ENCODE data around the gene LEMD2. TPM values are rescaled to one million over a fixed set of nuclear protein-coding genes. Genes with fewer than 3 reads are reported as not detected.

The LEMD2 gene
- total and polyA plus RNA-seq, 2 donors (not counting 3 experiments of a cell fraction or from before 2014, with no cell fraction given) = 61.1 to 81.8 TPM

DNA sequence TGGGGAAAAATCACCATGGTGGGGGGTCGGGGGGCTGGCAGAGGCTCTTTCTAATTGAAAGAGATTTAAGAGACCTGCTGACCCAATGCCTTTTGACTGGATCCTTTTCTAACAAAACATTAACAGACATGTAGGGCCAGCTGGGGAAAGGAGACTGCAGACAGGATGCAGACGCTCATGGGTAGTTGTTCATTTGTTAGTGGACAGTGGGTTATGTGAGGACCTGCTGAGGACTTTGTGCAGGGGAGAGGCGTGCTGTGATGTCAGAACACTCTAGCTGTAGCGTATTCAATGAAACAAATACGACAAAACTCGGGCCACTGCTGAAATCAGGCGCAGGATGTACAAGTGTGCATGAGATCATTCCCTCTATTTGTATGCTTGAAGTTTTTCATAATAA is 43.4 kb downstream of the LEMD2 start:
- Histone ChIP-seq H4K20me1 (replicated peaks; ENCODE audit: control insufficient read depth, extremely low read depth, insufficient read depth, low read length) (no peaks in the 10 kb centered on the region), H3K4me1 (ENCODE audit: control insufficient read depth, extremely low read depth, insufficient read depth, low read length) (no peaks in the 10 kb centered on the region), H3K79me2 (ENCODE audit: control insufficient read depth, insufficient read depth, low read length) (no peaks in the 10 kb centered on the region), H3K36me3 (ENCODE audit: control insufficient read depth in 2 of 2, extremely low read depth in 1 of 2, insufficient read depth in 2 of 2, low read length in 2 of 2) (no peaks in the 10 kb centered on the region), H3K9ac (replicated peaks; ENCODE audit: extremely low read depth, insufficient read depth, low read length) (no peak overlapping the region), H3K9me1 (replicated peaks; ENCODE audit: control insufficient read depth, extremely low read depth, insufficient read depth, low read length) (no peaks in the 10 kb centered on the region), H3K4me3 (replicated peaks in 1 of 3; ENCODE audit: insufficient read depth in 1 of 3, low read depth in 1 of 3, low read length in 3 of 3) (no peak overlapping the region), H2AFZ (ENCODE audit: low read depth, low read length) (no peak overlapping the region), H3K27ac (ENCODE audit: insufficient read depth, low read depth, low read length) (no peak overlapping the region), H3K9me3 (replicated peaks; ENCODE audit: control insufficient read depth, insufficient read depth, low read length) (no peaks in the 10 kb centered on the region), H3K27me3 (ENCODE audit: control insufficient read depth in 2 of 2, insufficient read depth in 2 of 2, low read length in 2 of 2) (peaks cover 4 to 9% of the 10 kb centered on the region in 2 experiments), H3K4me2 (ENCODE audit: insufficient read depth, low read length) (no peak overlapping the region)
- ChIA-PET POLR2A (no interaction called here), CTCF (interaction anchor here (1.2 to 7.7 kb wide), 10 partner anchors 16 to 410 kb away, joined by 3 to 122 read pairs (median 7); partner anchors contain the start of gene UQCC2)
- intact Hi-C loops (cut with micrococcal nuclease) = loop anchor here (2.0 kb wide), 1 partner anchor 23 kb away; no protein-coding TSS in a partner anchor
- DNase-seq (ENCODE audit: low read depth, low spot score) (no peak), FAIRE-seq (no peak)
- TF ChIP-seq, protein P1, sequence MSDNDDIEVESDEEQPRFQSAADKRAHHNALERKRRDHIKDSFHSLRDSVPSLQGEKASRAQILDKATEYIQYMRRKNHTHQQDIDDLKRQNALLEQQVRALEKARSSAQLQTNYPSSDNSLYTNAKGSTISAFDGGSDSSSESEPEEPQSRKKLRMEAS (IDR thresholded peaks at IDR 0.05; ENCODE audit: insufficient read depth, insufficient read length) = no peak
- no peak for TF ChIP-seq POLR2A (IDR thresholded peaks at IDR 0.05; ENCODE audit: low read depth, low read length)
- no peak for TF ChIP-seq FOS (IDR thresholded peaks at IDR 0.05; ENCODE audit: borderline replicate concordance, insufficient read depth, low read length)
- no peak for TF ChIP-seq EZH2 (IDR thresholded peaks at IDR 0.05; ENCODE audit: borderline replicate concordance, low read depth, low read length, severe bottlenecking)
- no peak for TF ChIP-seq POLR2AphosphoS5 (IDR thresholded peaks at IDR 0.05; ENCODE audit: insufficient read depth, low read depth, low read length)
- TF ChIP-seq JUN (IDR thresholded peaks at IDR 0.05; ENCODE audit: borderline replicate concordance, insufficient read depth, insufficient read length, low read depth) = no peak
- TF ChIP-seq, protein P2, sequence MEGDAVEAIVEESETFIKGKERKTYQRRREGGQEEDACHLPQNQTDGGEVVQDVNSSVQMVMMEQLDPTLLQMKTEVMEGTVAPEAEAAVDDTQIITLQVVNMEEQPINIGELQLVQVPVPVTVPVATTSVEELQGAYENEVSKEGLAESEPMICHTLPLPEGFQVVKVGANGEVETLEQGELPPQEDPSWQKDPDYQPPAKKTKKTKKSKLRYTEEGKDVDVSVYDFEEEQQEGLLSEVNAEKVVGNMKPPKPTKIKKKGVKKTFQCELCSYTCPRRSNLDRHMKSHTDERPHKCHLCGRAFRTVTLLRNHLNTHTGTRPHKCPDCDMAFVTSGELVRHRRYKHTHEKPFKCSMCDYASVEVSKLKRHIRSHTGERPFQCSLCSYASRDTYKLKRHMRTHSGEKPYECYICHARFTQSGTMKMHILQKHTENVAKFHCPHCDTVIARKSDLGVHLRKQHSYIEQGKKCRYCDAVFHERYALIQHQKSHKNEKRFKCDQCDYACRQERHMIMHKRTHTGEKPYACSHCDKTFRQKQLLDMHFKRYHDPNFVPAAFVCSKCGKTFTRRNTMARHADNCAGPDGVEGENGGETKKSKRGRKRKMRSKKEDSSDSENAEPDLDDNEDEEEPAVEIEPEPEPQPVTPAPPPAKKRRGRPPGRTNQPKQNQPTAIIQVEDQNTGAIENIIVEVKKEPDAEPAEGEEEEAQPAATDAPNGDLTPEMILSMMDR (IDR thresholded peaks at IDR 0.05; ENCODE audit: extremely low read depth in 1 of 2, insufficient read depth in 1 of 2, low read depth in 1 of 2, low read length in 2 of 2) = no peak
- no peak for TF ChIP-seq GATA2 (IDR thresholded peaks at IDR 0.05; ENCODE audit: insufficient read depth, insufficient read length, low read depth, low read length)
- no peak for TF ChIP-seq MYC (IDR thresholded peaks at IDR 0.05; ENCODE audit: low read depth, low read length)
- dilution Hi-C loops (cut with MboI; ENCODE audit: extremely low pct_ligation_motif_present, low sequenced_read_pairs) = no loop called here
- no TSS peak for BruUV-seq (replicated peaks)
